Heart left ventricle (tissue), 16 donors: ENCODE measurements around the gene DAPK2. TPM values are rescaled to one million over a fixed set of nuclear protein-coding genes. Genes with fewer than 3 reads are reported as not detected.

Source experiments
- ATAC-seq, 4 donors: fragments of 200-7000 bp; cut with Tn5 transposase; one replicate each; pipeline ENCODE4 v1.9.1; 2020 to 2022; ENCODE audit warnings: moderate library complexity in 4 of 4, mild to moderate bottlenecking in 3 of 4, moderate number of reproducible peaks in 1 of 4
- DNase-seq, 5 donors: peaks; one replicate each; pipeline ENCODE4 v3.0.0-alpha.2; 2020
- H3K27ac ChIP-seq, 12 donors: fragments of 200-600 bp; sonication (generic) in 4 of 12; one replicate each; pipeline versions ENCODE4 v1.5.0 to v1.8.0; 2016 to 2022; ENCODE audit warnings: mild to moderate bottlenecking in 2 of 12
- H3K27me3 ChIP-seq, 9 donors: fragments of 200-600 bp; sonication (generic) in 2 of 9; one replicate each; pipeline versions ENCODE4 v1.5.1 to v1.8.0; 2016 to 2022; ENCODE audit warnings: mild to moderate bottlenecking in 3 of 9
- H3K36me3 ChIP-seq, 9 donors: fragments of 200-600 bp; sonication (generic) in 2 of 9; one replicate each; pipeline versions ENCODE4 v1.5.0 to v1.8.0; 2018 to 2022; ENCODE audit warnings: mild to moderate bottlenecking in 2 of 9
- H3K4me1 ChIP-seq, 12 donors: fragments of 200-600 bp; sonication (generic) in 4 of 12; one replicate each; pipeline versions ENCODE4 v1.5.0 to v1.8.0; 2016 to 2022; ENCODE audit warnings: mild to moderate bottlenecking in 3 of 12
- H3K4me3 ChIP-seq, 12 donors: fragments of 200-600 bp; sonication (generic) in 4 of 12; one replicate each; pipeline versions ENCODE4 v1.5.0 to v1.8.0; 2017 to 2022; ENCODE audit warnings: mild to moderate bottlenecking in 9 of 12, moderate library complexity in 4 of 12
- H3K9me3 ChIP-seq, 12 donors: fragments of 200-600 bp; sonication (generic) in 4 of 12; one replicate each; pipeline versions ENCODE4 v1.5.0 to v1.8.0; 2016 to 2022; ENCODE audit warnings: mild to moderate bottlenecking in 1 of 12
- POLR2A ChIP-seq, 2 donors: fragments of 450-650 bp; IDR thresholded peaks; one replicate each; pipeline ENCODE4 v1.6.1; 2017; ENCODE audit warnings: antibody characterized with exemption in 2 of 2, mild to moderate bottlenecking in 2 of 2, moderate library complexity in 2 of 2
- WGBS, 4 donors: extraction: QIAGEN DNeasy Blood & Tissue Kit in 2 of 4; methylation state at CpG; one replicate each; pipeline versions ENCODE4 v1.1.5 to v1.1.7; 2013 to 2018; 5-methylcytosine and 5-hydroxymethylcytosine counted together
- intact Hi-C, 10 donors: fragments of 100-400 bp; cut with DNase I; formaldehyde crosslinking; loops; one replicate each; pipeline versions ENCODE4 v1.11.1 to v1.14.2; 2022
- polyA plus RNA-seq, 2 donors: library from polyadenylated mRNA; stranded (reverse); fragments of 200-250 nt; gene quantifications; one replicate each; pipeline ENCODE4 v1.2.3, GENCODE V29; 2013
- total RNA-seq, 9 donors: library from RNA; depleted of rRNA in 2 of 9; stranded (reverse); fragments of >200 nt in 2 of 9; fragmentation: NEBNext Ultra II Directional in 3 of 9; extraction: Animal tissue kit (Norgen Biotek cat#: 25700) in 3 of 9; gene quantifications; one replicate each; pipeline versions ENCODE4 v1.1.0 to v1.2.4, GENCODE V29; 2016 to 2023
- TF ChIP-seq, protein P1 (sequence below), 12 donors: fragments of 200-600 bp; sonication (generic) in 4 of 12; IDR thresholded peaks; one replicate each; pipeline versions ENCODE4 v1.5.0 to v1.8.0; 2018 to 2022; ENCODE audit warnings: antibody characterized with exemption in 12 of 12, mild to moderate bottlenecking in 5 of 12
- donor health status: ischemic (EF 13 %, LVEDD 7.1; RV severe dilation, severe dysfunction).
- donor health status: healthy with polysubstance abuse.
- donor health status: DM: no; HTN: yes; CAD: no.
- donor health status: DM: no; HTN: no; CAD: no.
- donor health status: ischemic (EF 25% LVEDD 6.9; RV normal size, moderate dysfunction).
- donor health status: ischemic (EF 25% LVEDD 5.7; RV mildly dilated, moderate dysfunction).
- donor health status: healthy.
- donor health status: DM: yes; HTN: yes; CAD: no.
- donor health status: ischemic (EF 35%, LVEDD 5.7; RV mildly dilated, moderate dysfunction).
- donor health status: nonischemic (EF 11% LVEDD 7.7; RV severe dilation, severe dysfunction).
- donor health status: DM: yes; HTN: yes; CAD: no.
- donor health status: PGD.
- donor health status: ischemic (EF 29% LVEDD 5.4; RV normal size, mild dysfunction).
- donor health status: nonischemic (EF 23%, LVEDD 6.1; RV moderate dilation, normal function).

Gene DAPK2
- total and polyA plus RNA-seq, 11 donors, result 20.4 to 56.2 (median 26.4) TPM

DNA sequence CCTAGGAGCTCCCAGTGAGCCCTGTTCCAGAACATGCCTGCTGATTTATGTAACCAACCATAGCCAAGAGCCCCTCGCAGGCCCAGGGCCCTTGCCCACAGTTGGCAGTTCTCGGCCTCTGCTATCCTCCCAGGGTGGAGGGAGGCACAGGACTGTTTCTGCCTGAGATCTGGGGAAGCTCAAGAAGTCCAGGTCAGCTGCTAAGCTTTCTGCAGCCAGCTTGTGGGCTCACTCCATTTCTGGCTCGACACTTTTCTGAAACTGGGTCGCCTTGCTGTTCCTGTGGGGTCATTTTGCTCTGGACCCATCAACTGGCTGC is 140.1 kb downstream of the DAPK2 start:
- Histone ChIP-seq H3K9me3 (no peaks in the 10 kb centered on the region), H3K4me3 (no peak overlapping the region), H3K4me1 (peaks cover 0 to 49% (median 21%) of the 10 kb centered on the region in 12 donors), H3K27me3 (no peaks in the 10 kb centered on the region), H3K27ac (peak overlapping the region in 2 of 12 donors; percentile 34 to 88), H3K36me3 (peaks cover 0 to 16% (median 3%) of the 10 kb centered on the region in 9 donors)
- intact Hi-C loops, result no loop called here
- TF ChIP-seq POLR2A (IDR thresholded peaks at IDR 0.05), result no peak
- TF ChIP-seq, protein P1, sequence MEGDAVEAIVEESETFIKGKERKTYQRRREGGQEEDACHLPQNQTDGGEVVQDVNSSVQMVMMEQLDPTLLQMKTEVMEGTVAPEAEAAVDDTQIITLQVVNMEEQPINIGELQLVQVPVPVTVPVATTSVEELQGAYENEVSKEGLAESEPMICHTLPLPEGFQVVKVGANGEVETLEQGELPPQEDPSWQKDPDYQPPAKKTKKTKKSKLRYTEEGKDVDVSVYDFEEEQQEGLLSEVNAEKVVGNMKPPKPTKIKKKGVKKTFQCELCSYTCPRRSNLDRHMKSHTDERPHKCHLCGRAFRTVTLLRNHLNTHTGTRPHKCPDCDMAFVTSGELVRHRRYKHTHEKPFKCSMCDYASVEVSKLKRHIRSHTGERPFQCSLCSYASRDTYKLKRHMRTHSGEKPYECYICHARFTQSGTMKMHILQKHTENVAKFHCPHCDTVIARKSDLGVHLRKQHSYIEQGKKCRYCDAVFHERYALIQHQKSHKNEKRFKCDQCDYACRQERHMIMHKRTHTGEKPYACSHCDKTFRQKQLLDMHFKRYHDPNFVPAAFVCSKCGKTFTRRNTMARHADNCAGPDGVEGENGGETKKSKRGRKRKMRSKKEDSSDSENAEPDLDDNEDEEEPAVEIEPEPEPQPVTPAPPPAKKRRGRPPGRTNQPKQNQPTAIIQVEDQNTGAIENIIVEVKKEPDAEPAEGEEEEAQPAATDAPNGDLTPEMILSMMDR (IDR thresholded peaks at IDR 0.05), result no peak
- 75 to 90% (median 82%) methylated on average over 4 of the region's 4 CpGs for WGBS, 4 donors
- ATAC-seq (peak in 1 of 4 donors; percentile 7), DNase-seq (no peak)

DNA sequence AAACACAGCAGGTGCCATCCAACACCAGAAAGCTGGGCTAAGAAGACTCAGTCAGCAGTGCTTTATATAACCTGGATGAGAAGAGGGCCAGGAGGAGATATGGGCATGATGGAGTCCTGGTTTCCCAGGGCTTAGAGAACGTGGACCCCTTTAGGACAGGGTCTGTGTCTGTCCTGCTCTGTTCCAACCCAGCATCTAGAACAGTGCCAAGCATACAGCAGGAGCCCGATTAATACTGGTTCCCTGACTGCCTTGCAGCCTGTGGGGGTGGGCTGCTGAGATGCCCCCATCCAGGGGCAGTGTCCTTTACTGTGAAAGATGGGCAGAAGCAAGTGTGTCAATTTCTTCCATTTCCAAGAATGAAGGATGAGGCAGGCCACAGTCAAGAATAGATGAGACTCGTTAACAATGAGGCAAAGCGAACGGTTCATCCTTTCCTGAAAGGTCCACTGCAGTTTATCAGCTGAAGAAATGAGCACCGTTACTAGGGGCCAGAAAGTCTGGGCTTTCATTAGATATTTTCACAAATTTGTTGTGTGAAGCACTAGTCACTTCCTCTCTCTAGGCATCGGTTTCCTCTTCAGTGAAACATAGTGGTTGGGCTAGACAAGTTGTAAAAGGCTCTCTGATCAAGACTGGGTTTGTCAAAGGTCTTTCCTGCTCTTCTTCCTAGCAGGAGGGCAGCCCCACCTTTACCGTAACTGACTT is 140.6 kb downstream of the DAPK2 start:
- 59 to 70% (median 67%) methylated on average over 8 of the region's 8 CpGs for WGBS, 4 donors
- H3K9me3 ChIP-seq, result no peaks in the 10 kb centered on the region
- intact Hi-C loops, result no loop called here
- H3K27ac ChIP-seq, result peak overlapping the region in 2 of 12 donors; percentile 34 to 88
- H3K4me1 ChIP-seq, result peaks cover 0 to 49% (median 21%) of the 10 kb centered on the region in 12 donors
- DNase-seq, result no peak
- H3K4me3 ChIP-seq, result no peak overlapping the region
- no peak for TF ChIP-seq POLR2A (IDR thresholded peaks at IDR 0.05)
- TF ChIP-seq, protein P1 (IDR thresholded peaks at IDR 0.05), result no peak
- peak in 3 of 4 donors; percentile 29 to 37 (median 36) for ATAC-seq
- no peaks in the 10 kb centered on the region for H3K27me3 ChIP-seq
- H3K36me3 ChIP-seq, result peaks cover 0 to 16% (median 3%) of the 10 kb centered on the region in 9 donors

DNA sequence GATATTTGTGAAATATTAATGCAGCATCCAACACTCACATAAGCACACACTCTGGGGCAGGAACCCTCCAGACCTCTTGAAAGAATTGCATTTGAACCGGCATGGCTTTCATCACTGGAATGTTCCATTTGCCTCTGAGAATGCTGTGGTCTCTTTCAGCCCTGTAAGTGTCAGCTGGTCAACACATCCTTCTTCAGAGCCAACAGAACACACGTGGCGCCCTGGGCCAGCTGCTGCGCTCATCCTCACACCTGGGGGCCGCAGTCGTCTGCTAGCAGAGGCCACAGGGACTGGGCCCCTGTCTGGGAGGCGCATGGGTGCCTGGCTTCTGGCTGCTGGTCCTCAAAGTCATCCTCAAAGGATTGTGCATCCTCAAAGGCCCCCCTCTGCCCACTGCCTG is 141.2 kb downstream of the DAPK2 start:
- Histone ChIP-seq H3K27me3 (no peaks in the 10 kb centered on the region), H3K9me3 (no peaks in the 10 kb centered on the region), H3K4me3 (no peak overlapping the region), H3K4me1 (peaks cover 0 to 45% (median 17%) of the 10 kb centered on the region in 12 donors), H3K27ac (peak overlapping the region in 1 of 12 donors; percentile 88), H3K36me3 (peaks cover 0 to 16% (median 3%) of the 10 kb centered on the region in 9 donors)
- TF ChIP-seq, protein P1 (IDR thresholded peaks at IDR 0.05), result no peak
- TF ChIP-seq POLR2A (IDR thresholded peaks at IDR 0.05), result no peak
- 87 to 91% (median 88%) methylated on average over 7 of the region's 7 CpGs for WGBS, 4 donors
- DNase-seq, result no peak
- ATAC-seq, result peak in 1 of 4 donors; percentile 10
- intact Hi-C loops, result no loop called here

DNA sequence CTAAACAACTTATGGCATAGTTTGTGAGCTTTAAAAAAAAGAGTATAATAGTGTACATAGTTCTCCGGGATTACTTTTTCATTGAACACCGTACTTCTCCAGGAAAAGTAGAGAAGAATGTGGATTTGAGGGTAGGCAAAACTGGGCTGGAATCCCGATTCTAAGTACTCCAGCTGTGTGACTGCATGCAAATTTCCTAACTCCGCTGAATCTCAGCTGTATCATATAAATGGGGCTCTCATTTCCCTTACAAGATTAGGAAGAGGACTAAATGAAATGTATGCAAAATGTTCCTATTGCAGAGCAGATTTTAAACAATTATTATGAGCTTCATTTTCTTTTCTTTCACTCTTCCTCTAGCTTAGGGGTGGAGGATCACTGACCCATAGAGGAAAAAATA is 142.2 kb downstream of the DAPK2 start:
- DNase-seq (no peak), ATAC-seq (no peak)
- Histone ChIP-seq H3K9me3 (no peaks in the 10 kb centered on the region), H3K4me1 (peaks cover 0 to 43% (median 6%) of the 10 kb centered on the region in 12 donors), H3K4me3 (no peak overlapping the region), H3K36me3 (peaks cover 0 to 16% (median 3%) of the 10 kb centered on the region in 9 donors), H3K27me3 (no peaks in the 10 kb centered on the region), H3K27ac (no peak overlapping the region)
- intact Hi-C loops, result no loop called here
- 77 to 87% (median 81%) methylated on average over 4 of the region's 4 CpGs for WGBS, 4 donors
- no peak for TF ChIP-seq POLR2A (IDR thresholded peaks at IDR 0.05)
- TF ChIP-seq, protein P1 (IDR thresholded peaks at IDR 0.05), result no peak
